Natural killer cell (primary cell): ENCODE results near the gene CCNT1. TPM values are rescaled to one million over a fixed set of nuclear protein-coding genes. Genes with fewer than 3 reads are reported as not detected.
"Not testable (repeated sequence)": the region's sequence is repeated elsewhere in the genome, so short reads cannot be mapped to it uniquely, and the experiment has no call there.

Source experiments
- ATAC-seq, 3 donors: fragments of 150-1000 bp in 2 of 3; fragments of 200-7000 bp in 1 of 3; cut with Tn5 transposase; 1 replicate in 1 of 3; 2 replicates in 2 of 3; pipeline ENCODE4 v1.10.0; 2021; ENCODE audit warnings: mild to moderate bottlenecking in 2 of 3, moderate library complexity in 2 of 3
- DNase-seq, 2 donors: peaks; one replicate each; pipeline versions ENCODE4 v3.0.0 to v3.0.0-alpha.2; 2013 to 2021; ENCODE audit warnings: mixed read lengths in 1 of 2
- H3K27ac ChIP-seq: one replicate; pipeline ENCODE4 v1.5.1; 2013; ENCODE audit warnings: mild to moderate bottlenecking, low read length
- H3K27me3 ChIP-seq: one replicate; pipeline ENCODE4 v1.6.1; 2013; ENCODE audit warnings: low read length; ENCODE audit not compliant: control insufficient read depth, insufficient read depth
- H3K36me3 ChIP-seq: one replicate; pipeline ENCODE4 v1.6.1; 2013; ENCODE audit warnings: low read length; ENCODE audit not compliant: control insufficient read depth, insufficient read depth
- H3K4me1 ChIP-seq: one replicate; pipeline ENCODE4 v1.6.1; 2013; ENCODE audit warnings: low read length; ENCODE audit not compliant: control insufficient read depth, insufficient read depth
- H3K4me3 ChIP-seq: one replicate; pipeline ENCODE4 v1.5.1; 2013; ENCODE audit warnings: low read length
- H3K9me3 ChIP-seq: one replicate; pipeline ENCODE4 v1.6.1; 2013; ENCODE audit warnings: low read length; ENCODE audit not compliant: control insufficient read depth, insufficient read depth
- H3K27ac Mint-ChIP-seq, 2 donors: one replicate each; pipeline ENCODE4 v1.8.0; 2022; ENCODE audit warnings: mild to moderate bottlenecking in 2 of 2, mixed read lengths in 2 of 2, moderate library complexity in 1 of 2
- H3K27me3 Mint-ChIP-seq, 2 donors: one replicate each; pipeline ENCODE4 v1.8.0; 2022; ENCODE audit warnings: low read depth in 2 of 2, mixed read lengths in 2 of 2
- H3K36me3 Mint-ChIP-seq: one replicate; pipeline ENCODE4 v1.8.0; 2022; ENCODE audit warnings: mixed read lengths
- H3K4me1 Mint-ChIP-seq, 2 donors: one replicate each; pipeline ENCODE4 v1.8.0; 2022; ENCODE audit warnings: mixed read lengths in 2 of 2
- H3K4me3 Mint-ChIP-seq: one replicate; pipeline ENCODE4 v1.8.0; 2022; ENCODE audit warnings: mild to moderate bottlenecking, moderate library complexity, mixed read lengths
- H3K9me3 Mint-ChIP-seq, 2 donors: one replicate each; pipeline ENCODE4 v1.8.0; 2022; ENCODE audit warnings: mixed read lengths in 2 of 2
- WGBS: methylation state at CpG from one replicate; pipeline ENCODE4 v1.1.7; 2013; ENCODE audit warnings: missing lambda C conversion rate; ENCODE audit not compliant: insufficient coverage; 5-methylcytosine and 5-hydroxymethylcytosine counted together
- intact Hi-C: fragments of 100-400 bp; cut with micrococcal nuclease; formaldehyde crosslinking; loops from one replicate; pipeline ENCODE4 v1.14.2; 2022
- total RNA-seq, 4 donors: library from RNA; stranded (reverse); fragments of 120-200 nt in 1 of 4; gene quantifications; one replicate each; pipeline versions ENCODE4 v1.2.3 to v1.2.4, GENCODE V29; 2013 to 2022
- TF ChIP-seq, protein P1 (sequence below): fragments of 200-600 bp; IDR thresholded peaks from one replicate; pipeline ENCODE4 v1.8.0; 2022; ENCODE audit warnings: antibody characterized with exemption

CCNT1 gene
- total RNA-seq, 3 donors from 2014 or later (not counting 1 experiment from before 2014, with no cell fraction given) = 119 to 145 (median 120) TPM

DNA sequence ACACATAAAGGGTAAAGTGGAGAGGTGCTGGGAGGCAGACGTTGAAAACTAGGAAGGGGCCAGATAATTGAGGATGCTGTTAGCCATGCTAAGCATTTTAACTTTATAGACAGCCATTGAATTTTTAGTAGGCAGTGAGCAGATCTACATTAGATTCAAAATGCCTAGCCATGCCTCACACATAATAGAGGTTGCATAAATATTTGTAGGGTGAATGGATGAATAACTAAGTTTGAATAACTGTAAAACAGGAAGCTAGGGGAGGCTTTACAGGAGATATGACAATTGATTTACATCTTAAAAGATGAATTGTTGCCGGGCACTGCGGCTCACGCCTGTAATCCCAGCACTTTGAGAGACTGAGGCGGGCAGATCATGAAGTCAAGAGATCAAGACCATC lies 12.3 kb upstream of the CCNT1 start:
- Mint-ChIP-seq H3K27ac (no peak overlapping the region), H3K36me3 (no peaks in the 10 kb centered on the region), H3K4me1 (no peaks in the 10 kb centered on the region), H3K27me3 (peaks cover 0 to 7% of the 10 kb centered on the region in 2 donors), H3K9me3 (no peaks in the 10 kb centered on the region), H3K4me3 (no peak overlapping the region)
- Histone ChIP-seq H3K9me3 (no peaks in the 10 kb centered on the region), H3K36me3 (no peaks in the 10 kb centered on the region), H3K4me1 (no peaks in the 10 kb centered on the region), H3K27ac (no peak overlapping the region), H3K4me3 (no peak overlapping the region), H3K27me3 (no peaks in the 10 kb centered on the region)
- 83% methylated on average over 5 of the region's 5 CpGs for WGBS
- intact Hi-C loops = no loop called here
- TF ChIP-seq, protein P1, sequence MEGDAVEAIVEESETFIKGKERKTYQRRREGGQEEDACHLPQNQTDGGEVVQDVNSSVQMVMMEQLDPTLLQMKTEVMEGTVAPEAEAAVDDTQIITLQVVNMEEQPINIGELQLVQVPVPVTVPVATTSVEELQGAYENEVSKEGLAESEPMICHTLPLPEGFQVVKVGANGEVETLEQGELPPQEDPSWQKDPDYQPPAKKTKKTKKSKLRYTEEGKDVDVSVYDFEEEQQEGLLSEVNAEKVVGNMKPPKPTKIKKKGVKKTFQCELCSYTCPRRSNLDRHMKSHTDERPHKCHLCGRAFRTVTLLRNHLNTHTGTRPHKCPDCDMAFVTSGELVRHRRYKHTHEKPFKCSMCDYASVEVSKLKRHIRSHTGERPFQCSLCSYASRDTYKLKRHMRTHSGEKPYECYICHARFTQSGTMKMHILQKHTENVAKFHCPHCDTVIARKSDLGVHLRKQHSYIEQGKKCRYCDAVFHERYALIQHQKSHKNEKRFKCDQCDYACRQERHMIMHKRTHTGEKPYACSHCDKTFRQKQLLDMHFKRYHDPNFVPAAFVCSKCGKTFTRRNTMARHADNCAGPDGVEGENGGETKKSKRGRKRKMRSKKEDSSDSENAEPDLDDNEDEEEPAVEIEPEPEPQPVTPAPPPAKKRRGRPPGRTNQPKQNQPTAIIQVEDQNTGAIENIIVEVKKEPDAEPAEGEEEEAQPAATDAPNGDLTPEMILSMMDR = no peak
- ATAC-seq (no peak), DNase-seq (no peak)

GRCh38 chr12:48720737-48721136 lies 4.2 kb upstream of the CCNT1 start:
- ATAC-seq, H3K4me1 ChIP-seq, H3K36me3 ChIP-seq, H3K4me3 ChIP-seq, H3K27me3 Mint-ChIP-seq, H3K27ac Mint-ChIP-seq, H3K9me3 ChIP-seq, H3K27me3 ChIP-seq, H3K27ac ChIP-seq, intact Hi-C loops, DNase-seq, H3K9me3 Mint-ChIP-seq: not testable (repeated sequence)
- H3K36me3 Mint-ChIP-seq = peaks cover 10% of the 10 kb centered on the region
- H3K4me3 Mint-ChIP-seq = peak overlapping the region; percentile 5
- WGBS = 93% methylated on average over 1 of the region's 1 CpG
- H3K4me1 Mint-ChIP-seq = peaks cover 15 to 17% of the 10 kb centered on the region in 2 donors

DNA sequence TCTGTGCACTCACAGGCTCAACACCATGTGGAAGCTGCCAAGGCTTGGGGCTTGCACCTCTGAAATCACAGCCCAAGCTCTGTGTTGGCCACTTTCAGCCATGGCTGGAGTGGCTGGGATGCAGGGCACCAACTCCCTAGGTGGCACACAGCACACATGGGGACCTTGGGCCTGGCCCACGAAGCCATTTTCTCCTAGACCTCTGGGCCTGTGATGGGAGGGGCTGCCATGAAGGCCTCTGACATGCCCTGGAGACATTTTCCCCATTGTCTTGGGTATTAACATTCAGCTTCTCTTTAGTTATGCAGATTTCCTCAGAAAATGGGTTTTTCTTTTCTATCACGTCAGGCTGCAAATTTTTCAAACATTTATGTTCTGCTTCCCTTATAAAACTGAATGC lies 3.7 kb upstream of the CCNT1 start:
- H3K9me3 Mint-ChIP-seq, ATAC-seq, H3K27ac Mint-ChIP-seq, H3K27me3 ChIP-seq, DNase-seq, H3K36me3 ChIP-seq, intact Hi-C loops, H3K27me3 Mint-ChIP-seq, H3K27ac ChIP-seq, H3K9me3 ChIP-seq, H3K4me3 ChIP-seq: not testable (repeated sequence)
- H3K4me1 Mint-ChIP-seq = peaks cover 17 to 20% of the 10 kb centered on the region in 2 donors
- peaks cover 10% of the 10 kb centered on the region for H3K36me3 Mint-ChIP-seq
- H3K4me1 ChIP-seq = peaks cover 14% of the 10 kb centered on the region
- 83% methylated on average over 2 of the region's 2 CpGs for WGBS
- peak overlapping the region; percentile 5 for H3K4me3 Mint-ChIP-seq

- H3K27ac ChIP-seq, H3K4me3 Mint-ChIP-seq, H3K27me3 Mint-ChIP-seq, H3K36me3 ChIP-seq, H3K9me3 ChIP-seq, H3K9me3 Mint-ChIP-seq, ATAC-seq, H3K4me3 ChIP-seq, H3K27me3 ChIP-seq, DNase-seq: not testable (repeated sequence)
- H3K4me1 ChIP-seq = peaks cover 22% of the 10 kb centered on the region
- intact Hi-C loops = loop anchor here (5.0 kb wide), 1 partner anchor 1012 kb away; the partner anchor contains the start of gene RPAP3
- Mint-ChIP-seq H3K4me1 (peaks cover 29 to 30% of the 10 kb centered on the region in 2 donors), H3K27ac (peak overlapping the region in 1 of 2 donors; percentile 99), H3K36me3 (peaks cover 10% of the 10 kb centered on the region)
- WGBS = 96% methylated on average over 3 of the region's 4 CpGs
These were observed 2.5 kb upstream of the CCNT1 start for GRCh38 chr12:48719002-48719401.

- DNase-seq (peak in 1 of 2 donors; percentile 51), ATAC-seq (no peak)
- Histone ChIP-seq H3K4me3 (peak overlapping the region; percentile 56), H3K27me3 (no peaks in the 10 kb centered on the region), H3K9me3 (peaks cover 8% of the 10 kb centered on the region), H3K27ac (peak overlapping the region; percentile 84), H3K4me1 (peaks cover 29% of the 10 kb centered on the region), H3K36me3 (peaks cover 17% of the 10 kb centered on the region)
- intact Hi-C loops = loop anchor here (5.0 kb wide), 1 partner anchor 1010 kb away; the partner anchor contains the start of gene RPAP3
- peak overlapping the region; percentile 94 to 99 for H3K27ac Mint-ChIP-seq
- peaks cover 10% of the 10 kb centered on the region for H3K36me3 Mint-ChIP-seq
- H3K27me3 Mint-ChIP-seq = peaks cover 0 to 5% of the 10 kb centered on the region in 2 donors
- peaks cover 38 to 40% of the 10 kb centered on the region in 2 donors for H3K4me1 Mint-ChIP-seq
- 4% methylated on average over 17 of the region's 21 CpGs for WGBS
- TF ChIP-seq, protein P1 = no peak
- peak overlapping the region; percentile 95 for H3K4me3 Mint-ChIP-seq
- H3K9me3 Mint-ChIP-seq = peaks cover 2 to 7% of the 10 kb centered on the region in 2 donors
These were observed 767 bp upstream of the CCNT1 start for GRCh38 chr12:48717252-48717695.
